GM21515 (cell line): ENCODE measurements around the gene UBE2L3.
"Not testable (repeated sequence)": the region's sequence is repeated elsewhere in the genome, so short reads cannot be mapped to it uniquely, and the experiment has no call there.

ENCODE experiments used
- ATAC-seq: cut with Tn5 transposase; IDR thresholded peaks from one replicate; pipeline ENCODE4 v1.9.1; 2021; ENCODE audit not compliant: unreplicated experiment

Gene UBE2L3

GRCh38 chr22:21599053-21599893 is 31.8 kb downstream of the UBE2L3 start:
- no peak for ATAC-seq

- ATAC-seq = no peak
Observed at GRCh38 chr22:21602579-21602978, 35.1 kb downstream of the UBE2L3 start.

DNA sequence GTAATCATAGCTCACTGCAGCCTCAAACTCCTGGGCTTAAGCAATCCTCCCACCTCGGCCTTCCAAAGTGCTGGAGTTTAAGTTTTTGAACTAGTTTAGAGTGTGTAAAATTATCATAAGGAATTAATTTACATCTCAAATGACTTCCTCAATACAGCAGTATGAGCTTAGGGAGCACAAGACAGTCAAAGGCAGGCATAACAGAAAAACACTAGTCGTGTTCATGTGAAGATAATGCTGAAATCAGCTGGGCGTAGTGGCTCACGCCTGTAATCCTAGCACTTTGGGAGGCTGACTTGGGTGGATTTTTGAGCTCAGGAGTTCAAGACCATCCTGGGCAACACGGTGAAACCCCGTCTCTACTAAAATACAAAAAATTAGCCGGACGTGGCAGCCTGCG is 36.5 kb downstream of the UBE2L3 start:
- ATAC-seq = no peak

DNA sequence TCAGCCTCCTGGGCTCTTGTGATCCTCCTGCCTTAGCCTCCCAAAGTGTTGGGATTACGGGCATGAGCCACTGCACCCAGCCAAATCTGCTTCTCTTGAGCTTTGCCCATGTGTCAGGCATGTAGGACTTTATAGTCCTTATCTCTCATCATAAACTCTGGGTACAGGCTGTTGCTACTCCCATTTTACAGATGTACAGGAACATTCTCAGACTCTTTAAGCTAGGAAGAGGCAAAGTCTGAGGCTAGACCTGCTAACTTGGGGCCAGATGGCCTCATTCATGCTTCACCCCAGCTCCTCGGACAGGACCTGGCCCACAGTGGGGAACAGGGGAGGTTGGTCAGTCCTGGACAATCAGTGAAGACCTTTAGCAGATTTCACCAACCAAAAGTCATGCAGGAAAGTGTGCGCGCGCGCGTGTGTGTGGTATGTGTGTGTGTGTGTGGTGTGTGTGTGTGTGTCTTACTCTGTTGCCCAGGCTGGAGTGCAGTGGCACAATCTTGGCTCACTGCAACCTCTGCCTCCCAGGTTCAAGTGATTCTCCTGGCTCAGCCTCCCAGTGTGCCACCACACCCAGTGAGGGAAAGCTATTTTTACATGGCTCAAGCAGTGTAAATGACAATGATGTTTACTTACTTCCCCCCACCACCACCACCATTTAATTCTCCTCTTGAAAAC is 38.5 kb downstream of the UBE2L3 start:
- no peak for ATAC-seq

- no peak for ATAC-seq
Observed at GRCh38 chr22:21606775-21607174, 39.3 kb downstream of the UBE2L3 start.

- not testable (repeated sequence) for ATAC-seq
Observed at GRCh38 chr22:21609556-21610157, 42.1 kb downstream of the UBE2L3 start.

DNA sequence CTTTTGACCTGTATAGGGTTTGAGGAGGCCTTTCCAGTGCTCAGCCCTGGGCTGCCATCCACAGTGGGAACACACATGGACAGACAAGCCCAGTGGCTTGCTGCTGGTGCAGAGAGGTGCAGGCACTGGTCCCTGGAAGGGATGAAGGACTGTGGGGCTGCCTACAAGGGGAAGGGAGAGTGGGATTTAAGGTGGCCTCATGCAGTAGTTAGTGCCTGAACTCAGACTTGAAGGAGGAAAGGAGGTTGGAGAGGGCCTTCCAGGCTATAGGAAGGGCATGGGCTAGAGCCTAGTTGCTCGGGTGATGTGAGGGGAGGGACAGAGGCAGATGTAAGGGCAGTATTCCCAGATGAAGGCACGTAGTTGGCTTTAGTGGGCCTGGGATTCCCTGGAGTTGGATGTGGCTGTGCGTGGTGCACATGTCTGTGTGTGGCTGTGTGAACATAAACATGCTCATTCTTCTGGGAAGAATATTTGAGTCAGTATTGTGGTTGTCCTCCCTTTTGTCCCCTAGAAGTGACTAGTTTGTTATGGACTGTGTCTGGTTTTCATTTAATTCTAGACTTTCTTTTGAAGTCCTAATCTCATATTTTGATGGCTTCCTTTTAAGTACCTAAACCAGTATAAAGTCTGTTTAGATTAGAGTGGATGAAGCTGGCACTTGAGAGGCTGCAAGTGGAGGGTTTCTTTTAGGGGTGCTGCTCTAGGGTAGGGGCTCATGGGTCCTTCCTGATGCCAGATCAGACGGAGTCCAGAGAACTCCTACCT is 43.9 kb downstream of the UBE2L3 start:
- ATAC-seq = no peak

- ATAC-seq = no peak
Observed at GRCh38 chr22:21612858-21613257, 45.3 kb downstream of the UBE2L3 start.

DNA sequence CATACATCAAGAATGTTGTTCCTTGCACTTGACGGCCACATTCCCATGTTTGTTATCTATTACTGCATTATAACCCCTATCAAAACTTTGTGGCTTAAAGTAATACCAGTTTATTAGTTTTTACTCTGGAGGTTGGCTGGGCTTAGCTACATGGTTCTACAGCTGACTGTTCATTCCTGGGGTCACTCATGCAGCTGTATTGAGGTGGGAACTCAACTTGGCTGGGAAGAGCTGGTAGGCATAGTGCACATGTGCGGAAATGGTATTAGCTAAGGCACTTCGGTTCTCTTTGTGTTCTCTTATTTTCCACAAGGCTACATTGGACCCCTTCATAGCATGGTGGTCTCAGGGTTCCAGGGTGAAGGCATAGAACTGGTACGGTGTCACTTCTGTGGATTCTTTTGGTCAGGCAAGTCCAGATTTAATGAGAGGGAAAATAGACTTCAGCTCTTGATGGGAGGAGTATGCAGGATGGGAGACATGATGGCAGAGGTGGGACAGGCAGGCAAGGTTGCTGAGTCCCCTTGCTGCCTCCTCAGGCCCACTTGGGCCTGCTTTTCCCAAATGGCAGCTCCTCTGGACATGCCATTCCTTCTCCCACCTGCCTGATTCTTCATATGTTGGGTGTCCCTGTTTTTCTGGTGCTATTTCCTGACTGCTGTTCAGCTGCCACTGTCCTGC is 46.2 kb downstream of the UBE2L3 start:
- ATAC-seq = no peak

GRCh38 chr22:21615731-21616130 is 48.2 kb downstream of the UBE2L3 start:
- no peak for ATAC-seq

DNA sequence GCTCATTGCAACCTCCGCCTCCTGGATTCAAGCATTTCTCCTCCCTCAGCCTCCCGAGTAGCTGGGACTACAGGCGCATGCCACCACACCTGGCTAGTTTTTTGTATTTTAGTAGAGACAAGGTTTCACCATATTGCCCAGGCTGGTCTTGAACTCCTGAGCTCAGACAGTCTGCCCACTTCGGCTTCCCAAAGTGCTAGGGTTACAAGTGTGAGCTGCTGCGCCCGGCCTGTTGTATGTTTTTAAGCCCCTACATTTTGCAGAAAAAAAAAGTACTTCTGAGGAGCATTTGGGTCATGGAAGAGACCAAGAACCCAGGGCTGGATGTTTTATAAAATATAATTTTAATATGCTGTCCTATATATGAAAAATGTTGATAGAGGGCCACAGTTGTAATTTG is 49.8 kb downstream of the UBE2L3 start:
- not testable (repeated sequence) for ATAC-seq

- no peak for ATAC-seq
Observed at GRCh38 chr22:21621025-21621424, 53.5 kb downstream of the UBE2L3 start.

- ATAC-seq = no peak
Observed at GRCh38 chr22:21622011-21622918, 54.8 kb downstream of the UBE2L3 start.

DNA sequence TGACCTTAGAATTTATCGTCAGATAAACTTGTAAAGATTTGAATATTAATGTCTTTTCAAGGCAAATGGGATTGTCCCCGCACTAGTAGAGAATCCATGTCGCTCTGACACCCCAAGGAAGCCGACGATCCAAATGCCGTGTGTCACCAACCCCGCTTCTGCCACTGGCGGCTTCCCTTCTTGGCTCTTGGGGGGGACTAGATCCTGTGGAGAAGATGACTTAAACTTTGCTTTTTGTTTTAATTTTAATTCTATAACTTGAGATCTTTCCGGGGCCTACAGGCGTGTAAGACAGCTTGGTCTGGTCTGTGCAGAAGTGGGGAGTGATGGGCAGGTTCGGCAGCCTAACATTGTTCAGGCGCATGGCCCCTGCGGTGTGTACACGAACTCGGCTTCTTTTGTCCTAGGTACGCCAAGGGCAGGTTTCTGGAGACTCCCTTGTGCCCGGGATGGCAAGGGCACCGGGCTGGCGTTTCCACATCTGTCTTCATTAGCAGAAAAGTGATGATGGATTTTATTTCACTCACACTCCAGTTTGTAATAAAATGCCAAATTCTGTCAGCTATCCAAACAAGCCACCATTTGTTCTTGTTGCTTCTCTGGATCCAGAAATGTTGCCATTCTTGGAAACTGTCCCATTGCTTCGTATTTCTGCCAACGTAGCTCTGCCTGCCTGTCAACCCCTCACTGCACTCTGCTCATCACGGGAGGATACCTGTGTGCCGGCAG is 55.6 kb downstream of the UBE2L3 start:
- no peak for ATAC-seq

DNA sequence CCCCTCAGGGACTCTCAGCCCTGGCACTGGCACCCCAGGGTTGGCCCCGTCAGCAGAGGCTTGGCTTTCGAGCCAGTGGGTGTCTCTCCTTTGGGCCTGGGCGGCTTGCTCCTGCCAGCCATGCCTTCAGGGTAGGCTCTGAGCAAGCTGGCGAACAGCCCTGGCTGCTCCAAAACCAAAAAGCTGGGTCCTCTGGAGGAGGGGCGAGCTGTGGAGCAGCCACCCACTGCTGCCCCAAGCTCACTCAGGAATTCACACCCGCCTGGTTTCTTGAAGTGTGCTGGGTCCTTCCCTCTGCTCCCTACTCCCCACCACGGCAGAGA is 56.1 kb downstream of the UBE2L3 start:
- no peak for ATAC-seq

DNA sequence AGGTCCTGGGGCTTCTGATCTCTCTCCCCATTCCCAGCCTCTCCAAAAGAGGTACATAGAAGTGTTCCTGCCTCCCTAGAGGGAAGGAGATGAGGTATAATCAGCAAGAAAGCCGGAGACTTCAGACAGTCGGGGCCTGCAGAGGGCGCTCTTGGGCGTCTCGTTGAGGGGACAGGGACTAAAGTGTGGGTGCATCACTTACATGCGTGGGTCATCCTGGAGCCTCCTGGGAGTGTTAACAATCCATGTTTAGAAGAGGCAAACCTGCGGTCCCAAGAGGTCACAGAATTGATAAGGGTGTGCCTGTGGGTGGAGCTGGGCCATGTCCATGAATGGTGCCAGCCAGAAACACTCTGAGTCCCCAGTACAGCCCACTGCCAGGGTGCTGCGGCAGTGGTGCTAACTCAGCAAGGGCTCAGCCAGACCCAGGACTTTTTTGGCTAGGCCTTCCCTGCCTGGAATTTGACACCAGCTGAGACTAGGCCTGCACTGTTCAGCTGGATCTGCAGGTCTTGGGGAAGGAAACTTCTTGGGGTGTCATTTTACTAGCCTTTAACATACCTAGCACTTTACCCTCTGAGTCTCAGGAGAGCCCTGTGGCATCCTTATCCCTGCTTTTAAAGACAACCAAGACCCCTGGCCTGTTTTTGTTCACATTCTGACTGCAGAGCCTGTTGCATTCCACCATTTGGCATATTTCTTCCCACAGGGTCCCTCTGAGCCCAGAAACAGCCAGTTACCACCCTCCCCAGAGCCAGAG is 56.8 kb downstream of the UBE2L3 start:
- no peak for ATAC-seq

DNA sequence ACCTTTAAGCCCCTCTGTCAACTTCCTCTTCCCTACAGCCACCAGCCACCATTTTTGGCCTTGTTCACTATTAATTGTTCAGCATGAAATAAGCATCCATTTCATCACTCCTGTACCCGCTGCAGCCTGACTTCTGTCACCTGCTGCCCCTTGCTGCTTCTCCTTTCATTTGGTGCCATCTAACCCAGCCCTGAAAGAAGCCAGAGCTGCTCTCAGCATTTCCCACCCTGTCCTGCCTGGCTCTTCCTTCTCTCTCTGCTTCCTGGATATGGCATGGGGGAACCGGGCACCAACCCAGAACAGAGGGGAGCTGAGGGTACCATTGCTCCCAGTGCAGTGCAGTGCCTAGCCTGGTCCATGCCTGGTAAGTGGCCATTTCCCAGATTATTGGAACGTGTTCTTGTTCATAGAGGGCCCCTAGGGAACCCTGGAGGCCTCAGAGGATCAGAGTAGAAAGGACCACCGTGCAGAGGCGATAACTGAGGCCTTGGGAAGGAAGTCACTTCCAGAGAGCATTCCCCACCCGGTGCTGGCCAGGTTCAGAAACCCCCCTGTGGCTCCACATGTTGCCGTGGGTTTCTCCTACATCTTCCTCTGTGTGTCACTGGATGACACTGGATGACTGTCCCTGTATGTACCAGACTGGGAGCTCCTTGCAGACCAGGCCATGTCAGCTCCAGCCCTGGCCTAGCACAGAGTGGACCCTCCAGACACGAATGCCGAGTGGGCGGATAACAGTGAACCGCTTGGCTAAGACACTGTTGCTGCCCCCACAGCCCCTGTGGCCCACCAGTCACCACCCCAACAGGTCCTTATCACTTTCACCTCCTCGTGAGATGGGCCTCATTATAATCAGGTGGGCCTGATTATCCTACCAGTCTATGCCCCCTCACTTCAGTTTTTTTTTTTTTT is 57.6 kb downstream of the UBE2L3 start:
- no peak for ATAC-seq
